IMR-90 (cell line): ENCODE results near the gene TAS2R16. TPM values are rescaled to one million over a fixed set of nuclear protein-coding genes. Genes with fewer than 3 reads are reported as not detected.

ENCODE experiments used
- ATAC-seq: fragments of 200-7000 bp; cut with Tn5 transposase; 2 replicates; pipeline ENCODE4 v1.9.1; 2020; ENCODE audit warnings: low read depth, mild to moderate bottlenecking, moderate library complexity
- BruUV-seq: library from RNA; stranded (reverse); fragments of 400-500 nt; replicated peaks from 2 replicates; lab custom pipeline; 2021; lab: Mats Ljungman, UMichigan
- CTCF ChIA-PET: fragments of 300-600 bp; formaldehyde crosslinking; extraction: SDS; loops from one replicate; lab custom pipeline; 2021; ENCODE audit warnings: antibody characterized with exemption; lab: Yijun Ruan, JAX
- POLR2A ChIA-PET: fragments of 300-600 bp; sonication (Branson Sonifier 250); formaldehyde crosslinking; loops from one replicate; lab custom pipeline; 2022; ENCODE audit warnings: antibody characterized with exemption; ENCODE audit not compliant: unreplicated experiment; lab: Charles Lee
- DNase-seq: peaks from one replicate; pipeline ENCODE4 v3.0.0; 2013
- H2AFZ ChIP-seq: replicated peaks from 2 replicates; pipeline ENCODE3; 2013; ENCODE audit warnings: low read length, mild to moderate bottlenecking; ENCODE audit not compliant: poor library complexity
- H2AK5ac ChIP-seq: 2 replicates; pipeline ENCODE4 v1.6.1; 2013; ENCODE audit warnings: low read depth, low read length, inconsistent platforms
- H2AK9ac ChIP-seq: replicated peaks from 2 replicates; pipeline ENCODE3; 2013; ENCODE audit warnings: mild to moderate bottlenecking, low read depth, low read length, moderate library complexity; ENCODE audit not compliant: poor library complexity
- H2BK120ac ChIP-seq: 2 replicates; pipeline ENCODE4 v1.6.1; 2013; ENCODE audit warnings: low read depth, low read length, inconsistent platforms
- H2BK15ac ChIP-seq: 3 replicates; pipeline ENCODE4 v1.6.1; 2013; ENCODE audit warnings: low read depth, low read length, inconsistent platforms
- H2BK20ac ChIP-seq: 2 replicates; pipeline ENCODE4 v1.6.1; 2013; ENCODE audit warnings: low read depth, mild to moderate bottlenecking, inconsistent platforms, low read length, moderate library complexity
- H2BK5ac ChIP-seq: 2 replicates; pipeline ENCODE4 v1.6.1; 2013; ENCODE audit warnings: mild to moderate bottlenecking, low read depth, low read length, inconsistent platforms; ENCODE audit not compliant: poor library complexity, severe bottlenecking
- H3K14ac ChIP-seq: replicated peaks from 2 replicates; pipeline ENCODE4 v1.6.1; 2013; ENCODE audit warnings: low read depth, low read length, inconsistent platforms
- H3K18ac ChIP-seq: 2 replicates; pipeline ENCODE4 v1.6.1; 2013; ENCODE audit warnings: low read depth, low read length, control low read depth
- H3K23ac ChIP-seq: 2 replicates; pipeline ENCODE4 v1.6.1; 2013; ENCODE audit warnings: low read depth, low read length, inconsistent platforms
- H3K27ac ChIP-seq: 2 replicates; pipeline ENCODE4 v1.5.1; 2013; ENCODE audit warnings: mild to moderate bottlenecking, control low read depth, low read length; ENCODE audit not compliant: insufficient read depth
- H3K27me3 ChIP-seq: 2 replicates; pipeline ENCODE4 v1.6.1; 2013; ENCODE audit warnings: low read length; ENCODE audit not compliant: control insufficient read depth, insufficient read depth
- H3K36me3 ChIP-seq: 2 replicates; pipeline ENCODE4 v1.6.1; 2013; ENCODE audit warnings: low read length, mixed read lengths; ENCODE audit not compliant: control insufficient read depth, insufficient read depth
- H3K4ac ChIP-seq: 2 replicates; pipeline ENCODE4 v1.6.1; 2013; ENCODE audit warnings: low read depth, low read length, inconsistent platforms
- H3K4me1 ChIP-seq: 2 replicates; pipeline ENCODE4 v1.6.1; 2013; ENCODE audit warnings: low read length, mixed read lengths; ENCODE audit not compliant: control insufficient read depth, insufficient read depth
- H3K4me2 ChIP-seq: 2 replicates; pipeline ENCODE4 v1.6.1; 2013; ENCODE audit warnings: low read depth, mild to moderate bottlenecking, control low read depth, low read length, moderate library complexity
- H3K4me3 ChIP-seq: 2 replicates; pipeline ENCODE4 v1.5.1; 2013; ENCODE audit warnings: low read depth, mild to moderate bottlenecking, control low read depth, low read length, moderate library complexity; ENCODE audit not compliant: insufficient read depth
- H3K56ac ChIP-seq: 2 replicates; pipeline ENCODE4 v1.6.1; 2013; ENCODE audit warnings: low read length, inconsistent platforms; ENCODE audit not compliant: insufficient read depth; ENCODE audit errors: extremely low read depth
- H3K79me1 ChIP-seq, 2 experiments: 2 replicates each; pipeline ENCODE4 v1.6.1; 2013; ENCODE audit warnings: low read length in 2 of 2, inconsistent platforms in 1 of 2, low read depth in 1 of 2
- H3K9ac ChIP-seq: 2 replicates; pipeline ENCODE4 v1.6.1; 2013; ENCODE audit warnings: low read depth, low read length, control low read depth
- H3K9me1 ChIP-seq: 2 replicates; pipeline ENCODE4 v1.6.1; 2013; ENCODE audit warnings: low read length, inconsistent platforms; ENCODE audit not compliant: insufficient read depth
- H3K9me3 ChIP-seq: 2 replicates; pipeline ENCODE4 v1.6.1; 2013; ENCODE audit warnings: low read length; ENCODE audit not compliant: control insufficient read depth, insufficient read depth
- H4K20me1 ChIP-seq: 2 replicates; pipeline ENCODE4 v1.6.1; 2013; ENCODE audit warnings: low read length, inconsistent platforms; ENCODE audit not compliant: insufficient read depth
- H4K5ac ChIP-seq: 2 replicates; pipeline ENCODE4 v1.6.1; 2013; ENCODE audit warnings: mild to moderate bottlenecking, low read depth, low read length, control low read depth
- H4K8ac ChIP-seq, 2 experiments: 2 replicates each; pipeline ENCODE4 v1.6.1; 2013; ENCODE audit warnings: low read depth in 2 of 2, low read length in 2 of 2, control low read depth in 1 of 2, inconsistent platforms in 1 of 2
- H4K91ac ChIP-seq: 2 replicates; pipeline ENCODE4 v1.6.1; 2013; ENCODE audit warnings: low read depth, low read length, inconsistent platforms; ENCODE audit not compliant: insufficient read depth
- BHLHE40 ChIP-seq: fragments of 150-350 bp; IDR thresholded peaks from 2 replicates; pipeline ENCODE4 v1.6.1; 2016; ENCODE audit warnings: mild to moderate bottlenecking, low read depth, low read length
- CEBPB ChIP-seq: IDR thresholded peaks from 2 replicates; pipeline ENCODE4 v1.6.1; 2012; ENCODE audit warnings: low read depth, low read length, improper control_type of control experiment
- CHD1 ChIP-seq: IDR thresholded peaks from 2 replicates; pipeline ENCODE4 v1.6.1; 2012; ENCODE audit warnings: low read depth, low read length, improper control_type of control experiment
- CTCF ChIP-seq: conservative IDR thresholded peaks from 2 replicates; pipeline ENCODE4 v1.5.1; 2012; ENCODE audit warnings: mild to moderate bottlenecking, low read depth, low read length, improper control_type of control experiment
- ELK1 ChIP-seq: fragments of 150-350 bp; IDR thresholded peaks from 2 replicates; pipeline ENCODE4 v1.6.1; 2016; ENCODE audit warnings: low read depth, mild to moderate bottlenecking, low read length, moderate library complexity, borderline replicate concordance
- FOS ChIP-seq: fragments of 150-350 bp; IDR thresholded peaks from 2 replicates; pipeline ENCODE4 v1.6.1; 2016; ENCODE audit warnings: low read depth, low read length
- MAFK ChIP-seq: IDR thresholded peaks from 2 replicates; pipeline ENCODE4 v1.6.1; 2012; ENCODE audit warnings: low read depth, low read length, improper control_type of control experiment
- MAZ ChIP-seq: IDR thresholded peaks from 2 replicates; pipeline ENCODE4 v1.6.1; 2012; ENCODE audit warnings: low read depth, mild to moderate bottlenecking, low read length, improper control_type of control experiment, moderate library complexity, borderline replicate concordance
- MXI1 ChIP-seq: IDR thresholded peaks from 2 replicates; pipeline ENCODE4 v1.6.1; 2012; ENCODE audit warnings: low read depth, mild to moderate bottlenecking, low read length, moderate library complexity, borderline replicate concordance
- NFE2L2 ChIP-seq: fragments of 150-350 bp; IDR thresholded peaks from 2 replicates; pipeline ENCODE4 v1.6.1; 2016; ENCODE audit warnings: low read depth, mild to moderate bottlenecking, low read length
- POLR2A ChIP-seq: IDR thresholded peaks from 2 replicates; pipeline ENCODE4 v1.6.1; 2012; ENCODE audit warnings: mild to moderate bottlenecking, low read depth, low read length
- RAD21 ChIP-seq: IDR thresholded peaks from 2 replicates; pipeline ENCODE4 v1.6.1; 2012; ENCODE audit warnings: low read length, improper control_type of control experiment
- RCOR1 ChIP-seq: IDR thresholded peaks from 2 replicates; pipeline ENCODE4 v1.6.1; 2012; ENCODE audit warnings: mild to moderate bottlenecking, low read length, improper control_type of control experiment; ENCODE audit not compliant: insufficient replicate concordance
- RFX5 ChIP-seq: IDR thresholded peaks from 2 replicates; pipeline ENCODE4 v1.8.0; 2012; ENCODE audit warnings: low read depth, mild to moderate bottlenecking, low read length, moderate library complexity
- SMC3 ChIP-seq: fragments of 150-350 bp; IDR thresholded peaks from 2 replicates; pipeline ENCODE4 v1.6.1; 2016; ENCODE audit warnings: low read depth, mild to moderate bottlenecking, antibody characterized with exemption, low read length, moderate library complexity
- USF2 ChIP-seq: fragments of 150-350 bp; IDR thresholded peaks from 2 replicates; pipeline ENCODE4 v1.6.1; 2017; ENCODE audit warnings: mild to moderate bottlenecking, antibody characterized with exemption, low read length, low read depth
- dilution Hi-C: fragments of 300-500 bp; cut with HindIII; formaldehyde crosslinking; loops from one replicate; pipeline ENCODE4 v1.14.3; 2018; ENCODE audit warnings: low sequenced_read_pairs; ENCODE audit not compliant: unreplicated experiment
- in situ Hi-C: fragments of 300-500 bp; cut with MboI; formaldehyde crosslinking; loops from 3 replicates; pipeline ENCODE4 v1.14.3; 2019; ENCODE audit warnings: low sequenced_read_pairs, inconsistent platforms, mixed read lengths
- intact Hi-C: fragments of 100-400 bp; cut with micrococcal nuclease; formaldehyde crosslinking; loops from 2 replicates; pipeline ENCODE4 v1.10.0; 2022
- polyA plus RNA-seq, 3 experiments: library from polyadenylated mRNA; depleted of rRNA; stranded (reverse); fragments of >200 nt; gene quantifications; 2 replicates each; pipeline ENCODE4 v1.2.3, GENCODE V29; 2012; ENCODE audit warnings: low replicate concordance in 1 of 3
- total RNA-seq: library from RNA; depleted of rRNA; stranded (reverse); fragments of >200 nt; gene quantifications from 2 replicates; pipeline ENCODE4 v1.2.3, GENCODE V29; 2012

The TAS2R16 gene
- total and polyA plus RNA-seq, 2 of the 4 experiments (the other 2 are of a cell fraction) = not detected

- no peak overlapping the region for H3K14ac ChIP-seq
- peaks cover 3% of the 10 kb centered on the region; the same call in 1 of the 2 replicates for H3K9me3 ChIP-seq
- no peak overlapping the region for H3K9ac ChIP-seq
- H2BK5ac ChIP-seq = no peak overlapping the region
- H2AK9ac ChIP-seq = no peak overlapping the region
- intact Hi-C loops = no loop called here
- H4K8ac ChIP-seq = no peak overlapping the region
- H4K91ac ChIP-seq = no peak overlapping the region
- H3K27me3 ChIP-seq = no peaks in the 10 kb centered on the region
- in situ Hi-C loops = no loop called here
- no peak overlapping the region for H2AFZ ChIP-seq
- TF ChIP-seq MXI1 = no peak
- TF ChIP-seq RCOR1 = no peak
- no peak for TF ChIP-seq USF2
- no peak for TF ChIP-seq ELK1
- no peak for TF ChIP-seq NFE2L2
- no peak for TF ChIP-seq MAZ
- no peak for TF ChIP-seq CTCF
- TF ChIP-seq RFX5 = no peak
- no peak for TF ChIP-seq FOS
- TF ChIP-seq CHD1 = no peak
- TF ChIP-seq POLR2A = no peak
- TF ChIP-seq SMC3 = no peak
- TF ChIP-seq RAD21 = no peak
- TF ChIP-seq CEBPB = no peak
- no peak for TF ChIP-seq BHLHE40
- TF ChIP-seq MAFK = no peak
- no peak overlapping the region for H3K4me2 ChIP-seq
- H3K9me1 ChIP-seq = no peaks in the 10 kb centered on the region
- H2BK20ac ChIP-seq = no peak overlapping the region
- CTCF ChIA-PET = no interaction called here
- H3K4me3 ChIP-seq = no peak overlapping the region
- dilution Hi-C loops = no loop called here
- H3K4me1 ChIP-seq = no peaks in the 10 kb centered on the region
- H3K23ac ChIP-seq = no peak overlapping the region
- no peak overlapping the region for H2BK120ac ChIP-seq
- no peak for DNase-seq
- H2AK5ac ChIP-seq = no peak overlapping the region
- no TSS peak for BruUV-seq
- no peak for ATAC-seq
- H3K79me1 ChIP-seq = no peaks in the 10 kb centered on the region
- no peak overlapping the region for H3K4ac ChIP-seq
- H4K20me1 ChIP-seq = no peaks in the 10 kb centered on the region
- POLR2A ChIA-PET = no interaction called here
- no peak overlapping the region for H3K27ac ChIP-seq
- no peaks in the 10 kb centered on the region for H3K36me3 ChIP-seq
- no peak overlapping the region for H3K56ac ChIP-seq
- no peak overlapping the region for H3K18ac ChIP-seq
- H2BK15ac ChIP-seq = no peak overlapping the region
- no peak overlapping the region for H4K5ac ChIP-seq
Measured at GRCh38 chr7:123023126-123023525, 27.6 kb upstream of the TAS2R16 start.
